Measurements from ENCODE around the gene ATRIP.
A peak's percentile ranks its signal among the peaks of the same experiment; 100 is the strongest.
"Not testable (repeated sequence)": the region's sequence is repeated elsewhere in the genome, so short reads cannot be mapped to it uniquely, and the experiment has no call there.

The ATRIP gene

GRCh38 chr3:48472673-48472922 is 26.1 kb downstream of the ATRIP start:
- DNase-seq, result no peak

DNA sequence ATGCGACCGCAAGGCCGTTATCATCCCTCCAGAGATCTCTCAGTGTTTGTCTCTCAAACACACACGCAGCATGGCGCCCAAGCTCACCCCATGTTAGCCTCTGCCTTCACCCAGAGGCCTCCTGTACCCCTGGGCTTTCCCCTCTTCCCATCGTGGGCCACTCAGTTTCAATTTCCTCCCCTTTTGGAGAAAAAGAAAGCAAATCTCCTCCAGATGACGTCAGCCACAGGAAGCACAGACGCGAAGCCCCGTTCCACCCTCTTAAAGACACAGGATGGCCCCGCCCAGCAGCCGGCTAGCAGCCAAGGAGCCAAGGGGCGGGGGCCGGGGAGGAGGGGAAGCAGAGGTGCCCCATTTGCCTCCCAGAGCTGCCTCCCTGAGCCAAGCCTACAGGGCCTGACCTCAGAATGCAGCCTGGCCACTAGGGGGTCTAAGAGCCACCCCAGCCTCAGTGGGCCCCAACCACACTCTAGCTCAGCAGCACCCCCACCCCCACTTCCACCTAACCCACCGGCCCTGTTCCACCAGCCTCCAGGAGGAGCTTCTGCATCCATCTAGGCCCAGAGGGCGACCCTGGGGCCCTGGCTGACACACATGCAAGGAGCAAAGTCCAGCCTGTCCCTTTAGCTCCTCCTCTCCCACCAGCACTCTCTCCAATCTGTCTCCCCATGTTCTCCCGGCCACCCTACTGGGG is 26.5 kb downstream of the ATRIP start:
- peak; percentile 98 for DNase-seq

DNA sequence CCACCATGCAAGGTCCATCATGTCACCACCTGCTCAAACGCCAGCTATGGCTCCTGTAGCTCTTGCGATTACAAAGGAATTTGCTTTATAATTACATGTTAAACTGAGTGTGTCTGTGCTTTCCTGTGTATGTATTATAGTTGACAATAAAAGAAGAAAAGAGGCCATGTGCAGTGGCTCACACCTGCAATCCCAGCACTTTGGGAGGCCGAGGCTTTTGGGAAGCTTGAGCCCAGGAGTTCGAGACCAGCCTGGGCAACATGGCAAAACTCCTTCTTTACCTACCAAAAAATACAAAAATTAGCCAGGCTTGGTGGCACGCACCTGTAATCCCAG is 27.0 kb downstream of the ATRIP start:
- DNase-seq, result no peak

GRCh38 chr3:48474031-48474430 is 27.5 kb downstream of the ATRIP start:
- not testable (repeated sequence) for DNase-seq

DNA sequence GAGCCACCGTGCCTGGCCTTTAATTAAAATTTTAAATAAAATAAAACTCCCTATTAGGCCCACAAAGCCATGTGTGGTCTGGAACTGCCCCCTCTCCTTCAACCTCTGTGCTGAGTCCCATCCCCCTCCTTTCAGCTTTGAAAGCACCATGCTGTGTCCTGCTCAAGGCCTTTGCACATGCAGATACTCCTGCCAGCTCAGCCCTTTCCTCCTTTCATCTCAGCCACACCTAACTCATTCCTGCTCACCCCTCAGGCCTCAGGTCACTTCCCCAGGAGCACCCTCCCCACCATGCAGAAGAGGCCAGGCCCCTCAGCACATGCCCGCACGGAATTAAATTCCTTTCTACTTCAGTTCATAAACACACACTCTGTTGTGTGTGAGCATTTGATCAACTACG is 28.1 kb downstream of the ATRIP start:
- no peak for DNase-seq

DNA sequence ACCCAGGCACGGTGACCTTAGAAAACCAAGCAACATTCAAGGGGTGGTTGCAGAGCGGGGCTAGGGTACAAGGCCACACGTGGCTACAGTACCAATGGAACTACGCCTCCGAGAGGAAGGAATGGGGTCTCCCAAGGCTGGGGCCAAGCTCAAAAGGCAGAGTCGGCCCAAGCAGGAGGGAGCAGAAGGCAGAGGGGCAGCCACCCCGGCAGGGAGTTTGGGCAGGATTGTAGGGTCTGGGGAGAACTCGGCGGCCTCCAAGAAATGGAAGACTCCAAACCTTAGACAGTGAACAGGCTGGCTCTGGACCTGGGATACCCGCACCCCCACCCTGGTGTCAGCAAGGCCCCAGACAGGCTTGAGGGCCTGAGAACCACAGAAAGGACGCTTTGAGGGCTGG is 28.7 kb downstream of the ATRIP start:
- DNase-seq, result no peak

DNA sequence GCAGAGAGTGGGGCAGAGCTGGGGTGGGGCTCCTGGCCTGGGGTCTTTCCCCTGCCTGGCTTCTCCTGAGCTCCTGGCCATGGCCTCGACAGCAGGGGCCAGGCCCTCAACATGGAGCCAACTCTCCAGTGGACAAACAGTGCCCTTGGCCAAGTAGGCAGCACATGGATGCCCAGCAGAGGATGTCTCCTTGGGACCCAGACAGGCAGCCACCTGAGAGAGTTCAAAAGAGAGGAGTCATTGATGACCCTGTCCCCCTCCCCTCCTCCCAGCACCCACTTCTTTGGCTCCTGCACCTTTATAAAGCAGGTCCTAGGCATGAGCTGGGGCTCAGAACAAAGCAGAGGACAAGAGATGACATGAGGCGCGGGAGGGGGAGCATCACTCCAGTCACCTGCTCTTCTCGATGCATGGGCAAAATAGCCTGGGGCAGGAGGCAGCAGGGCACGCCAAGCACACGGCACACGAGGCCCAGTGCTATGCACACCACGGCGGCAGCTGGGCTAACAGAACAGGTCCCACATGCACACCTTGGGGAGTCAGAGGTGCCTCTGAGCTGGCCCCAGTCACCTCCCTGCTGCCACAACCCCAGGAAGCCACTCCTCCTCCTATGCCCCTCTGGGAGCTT is 30.0 kb downstream of the ATRIP start:
- DNase-seq, result no peak

GRCh38 chr3:48477959-48478520 is 31.5 kb downstream of the ATRIP start:
- no peak for DNase-seq

DNA sequence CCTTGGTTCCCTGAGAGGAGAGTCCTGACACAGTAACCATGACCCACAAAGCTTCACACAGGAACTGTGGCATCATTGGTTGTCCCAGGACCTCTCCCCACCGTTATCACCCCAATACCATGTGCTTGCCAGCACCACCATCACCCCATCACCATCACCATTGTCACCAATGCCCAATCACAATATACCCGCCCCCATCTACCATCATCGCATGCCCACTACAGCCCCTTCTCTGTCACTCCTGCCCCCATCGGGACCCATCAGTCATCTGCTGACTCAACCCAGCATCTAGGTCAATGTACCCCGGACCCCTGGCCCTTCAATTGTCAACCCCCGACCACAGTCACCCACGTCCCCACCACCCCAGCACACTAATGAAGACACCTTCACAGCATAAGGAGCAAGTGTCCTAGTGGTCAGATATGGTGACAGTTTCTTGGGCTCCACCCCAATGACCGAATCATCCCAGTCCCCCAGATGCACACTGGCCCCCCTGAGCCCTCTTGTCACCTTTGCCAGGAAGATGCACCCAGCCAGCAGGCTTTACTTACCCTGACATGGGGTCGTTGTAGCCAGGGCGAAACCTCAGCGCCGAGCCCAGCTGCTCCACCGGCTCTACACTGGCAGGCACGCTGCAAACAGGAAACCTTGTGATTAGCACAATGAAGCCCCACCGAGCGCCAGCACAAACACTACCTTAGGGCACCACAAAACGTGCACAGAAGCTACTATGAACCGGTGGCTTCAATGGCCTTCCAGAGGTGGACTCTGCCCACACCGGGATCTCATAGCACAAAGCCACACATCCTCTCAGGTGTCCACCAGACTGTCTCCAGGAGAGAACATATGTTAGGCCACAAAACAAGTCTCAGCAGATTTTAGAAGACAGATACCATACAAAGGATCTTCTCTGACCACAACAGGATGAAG is 32.4 kb downstream of the ATRIP start:
- DNase-seq, result no peak

- DNase-seq, result not testable (repeated sequence)
Measured at GRCh38 chr3:48480891-48481290, 34.4 kb downstream of the ATRIP start.

DNA sequence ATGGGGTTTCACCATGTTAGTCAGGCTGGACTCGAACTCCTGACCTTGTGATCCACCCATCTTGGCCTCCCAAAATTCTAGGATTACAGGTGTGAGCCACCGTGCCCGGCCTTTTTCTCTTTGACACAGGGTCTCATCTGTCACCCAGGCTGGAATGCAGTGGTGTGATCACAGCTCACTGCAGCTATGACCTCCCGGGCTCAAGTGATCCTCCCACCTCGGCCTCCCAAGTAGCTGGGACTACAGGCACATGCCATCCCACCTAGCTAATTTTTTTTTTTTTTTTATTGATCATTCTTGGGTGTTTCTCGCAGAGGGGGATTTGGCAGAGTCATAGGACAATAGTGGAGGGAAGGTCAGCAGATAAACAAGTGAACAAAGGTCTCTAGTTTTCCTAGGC is 36.3 kb downstream of the ATRIP start:
- DNase-seq, result not testable (repeated sequence)

GRCh38 chr3:48486952-48487351 is 40.4 kb downstream of the ATRIP start:
- no peak for DNase-seq

DNA sequence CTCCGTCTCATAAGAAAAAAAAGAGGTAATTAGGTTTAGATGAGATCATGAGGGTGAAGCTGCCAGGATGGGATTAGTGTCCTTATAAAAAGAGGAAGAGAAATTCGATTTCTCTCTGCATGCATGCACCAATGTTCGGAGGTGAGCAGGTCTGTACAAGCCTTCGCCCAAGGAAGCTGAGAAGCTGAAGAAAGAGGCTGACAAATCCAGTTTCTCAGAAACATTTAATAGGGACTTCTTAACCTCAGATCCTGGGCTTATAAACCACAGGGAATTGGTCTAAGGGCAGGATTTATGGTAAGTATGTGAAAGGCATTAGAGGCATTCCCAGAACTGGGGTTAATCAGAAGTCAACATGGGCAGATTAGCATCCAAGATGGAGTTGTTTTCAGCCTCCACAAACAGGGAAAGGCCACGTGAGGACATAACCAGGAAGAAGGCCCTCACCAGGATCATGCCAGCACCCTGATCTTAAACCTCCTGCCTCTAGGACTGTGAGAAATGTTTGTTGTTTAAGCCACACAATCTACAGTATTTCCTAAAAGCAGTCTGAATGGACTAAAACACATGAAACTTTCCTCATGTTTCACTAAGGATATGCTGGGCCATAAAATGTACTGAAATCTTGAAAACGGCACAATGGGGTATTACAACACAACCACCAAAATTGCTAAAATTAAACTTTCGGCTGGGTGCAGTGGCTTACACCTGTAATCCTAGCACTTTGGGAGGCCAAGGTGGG is 46.1 kb downstream of the ATRIP start:
- DNase-seq, result no peak

GRCh38 chr3:48493203-48493501 is 46.6 kb downstream of the ATRIP start:
- DNase-seq, result no peak

DNA sequence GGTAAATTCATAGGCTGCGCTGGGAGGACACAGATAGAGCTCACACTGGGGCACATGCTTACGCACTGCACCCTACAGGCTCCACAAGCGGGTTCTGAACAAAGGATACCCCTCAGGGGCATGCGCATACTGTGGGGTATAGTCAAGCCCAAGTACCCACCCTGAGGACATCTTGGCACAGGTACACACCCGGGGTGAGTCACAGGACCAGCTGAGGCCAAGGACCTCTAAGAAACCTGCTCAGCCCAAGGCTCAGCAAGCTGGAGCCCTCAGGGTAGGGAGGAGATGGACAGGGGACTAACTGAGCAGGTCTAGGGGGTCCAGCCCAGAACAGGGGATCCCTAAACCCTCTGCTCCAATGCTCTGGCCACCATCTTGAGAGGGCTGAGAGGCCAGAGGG is 54.1 kb downstream of the ATRIP start:
- DNase-seq, result no peak

- no peak for DNase-seq
Measured at GRCh38 chr3:48501196-48501595, 54.7 kb downstream of the ATRIP start.

DNA sequence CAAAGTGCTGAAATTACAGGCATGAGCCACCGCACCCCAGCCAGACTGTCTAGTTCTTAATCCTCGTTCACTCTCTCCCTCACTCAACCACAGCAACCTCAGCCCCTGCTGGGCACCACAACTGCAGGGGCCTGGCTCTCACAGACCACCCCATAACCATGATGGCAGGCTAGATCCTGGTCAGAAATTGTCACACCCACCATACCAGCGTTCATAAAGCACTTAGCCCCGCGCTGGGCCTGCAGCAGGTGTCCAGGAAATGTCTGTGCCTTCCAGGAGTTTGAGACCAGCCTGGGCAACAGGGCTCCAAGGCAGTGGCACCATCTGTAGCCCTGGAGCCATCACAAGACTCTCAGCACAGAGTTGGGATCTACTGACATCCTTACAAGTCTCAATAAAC is 55.6 kb downstream of the ATRIP start:
- no peak for DNase-seq

GRCh38 chr3:48502728-48503168 is 56.2 kb downstream of the ATRIP start:
- DNase-seq, result peak; percentile 28

DNA sequence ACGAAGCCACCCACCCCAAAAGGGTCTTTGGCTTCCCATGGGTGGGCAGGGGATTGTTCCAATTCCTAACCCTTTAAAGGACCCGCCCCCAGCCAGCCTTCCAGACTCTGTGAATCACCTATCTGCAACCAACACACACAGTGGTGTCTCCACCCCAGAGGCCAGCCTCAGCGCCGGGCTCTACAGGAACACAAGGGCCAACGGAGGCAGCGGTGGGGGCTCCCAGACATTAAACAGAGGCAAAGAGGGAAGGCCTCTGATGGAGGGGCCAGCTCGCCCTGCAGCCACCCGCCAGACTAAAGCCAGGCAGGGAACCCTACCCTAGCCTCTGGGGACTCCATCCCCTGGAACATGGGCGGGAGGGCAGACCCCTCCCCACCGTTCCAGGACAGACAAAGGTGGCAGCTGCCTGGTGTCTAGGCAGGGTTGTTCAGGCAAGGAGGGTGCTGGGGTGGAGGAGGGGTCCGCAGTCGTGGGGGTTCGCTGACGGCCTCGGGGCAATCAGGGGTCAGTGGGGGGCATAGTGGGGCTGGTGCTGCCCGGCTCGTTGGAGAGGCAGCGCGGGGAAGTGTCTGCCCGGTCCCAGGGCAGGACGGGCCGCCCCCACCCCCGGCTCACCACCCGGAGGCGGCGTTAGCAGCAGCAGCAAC is 57.0 kb downstream of the ATRIP start:
- peak; percentile 83 for DNase-seq

DNA sequence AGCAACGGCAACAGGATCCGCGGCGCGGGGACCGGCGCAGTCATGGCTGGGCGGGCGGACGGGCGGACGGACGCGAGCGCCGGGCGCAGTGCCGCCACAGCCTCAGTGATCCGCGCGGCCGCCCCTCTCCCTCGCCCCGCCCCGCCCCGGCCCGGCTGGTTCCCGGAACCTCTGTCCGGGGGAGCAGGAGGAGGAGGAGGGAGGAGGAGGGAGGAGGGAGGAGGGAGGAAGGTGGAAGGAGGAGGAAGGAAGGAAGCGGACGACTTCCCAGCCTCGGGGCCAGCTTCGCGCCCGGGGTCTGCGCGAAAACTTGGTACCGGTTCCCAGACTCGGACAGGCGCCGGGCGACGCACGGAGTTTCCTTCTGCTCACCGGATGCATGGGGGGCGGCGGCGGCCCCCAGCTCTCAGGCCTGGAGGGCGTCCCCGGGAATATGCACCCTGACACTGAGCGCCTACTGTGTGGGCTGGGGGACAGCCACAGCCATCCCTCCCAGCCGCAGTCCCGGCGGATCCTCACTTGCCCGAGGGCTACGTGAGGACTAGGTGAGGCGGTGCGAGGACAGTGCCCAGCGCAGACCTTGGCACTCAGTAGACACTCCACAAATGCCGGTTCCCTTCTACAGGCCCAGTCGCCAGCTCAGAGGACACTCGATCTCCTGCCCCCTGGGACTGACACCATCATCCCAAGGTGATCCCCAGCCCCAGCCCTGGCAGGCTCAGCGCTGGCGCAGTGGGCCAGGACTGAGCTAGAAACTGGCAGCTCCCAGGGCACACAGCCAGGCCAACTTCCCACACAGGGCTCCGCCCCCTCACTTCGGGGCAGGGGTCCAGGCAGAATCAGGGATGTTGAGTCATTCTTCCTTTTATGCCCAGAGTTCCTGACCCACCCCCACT is 57.8 kb downstream of the ATRIP start, which contains the start of gene SHISA5:
TSS of gene SHISA5 (minus strand) at position 124 of the 896 bp plus-strand sequence. CDS start at position 44, 80 bp downstream.
- peak; percentile 59 for DNase-seq

- no peak for DNase-seq
Measured at GRCh38 chr3:48505146-48505545, 58.6 kb downstream of the ATRIP start.
